HG03045 (cell line): Measurements from ENCODE around the gene RNF169.
"Not testable (repeated sequence)": the region's sequence is repeated elsewhere in the genome, so short reads cannot be mapped to it uniquely, and the experiment has no call there.

Experiments used
- ATAC-seq: cut with Tn5 transposase; IDR thresholded peaks from one replicate; pipeline ENCODE4 v1.9.1; 2021; ENCODE audit warnings: mild to moderate bottlenecking, moderate library complexity; ENCODE audit not compliant: unreplicated experiment

The RNF169 gene

DNA sequence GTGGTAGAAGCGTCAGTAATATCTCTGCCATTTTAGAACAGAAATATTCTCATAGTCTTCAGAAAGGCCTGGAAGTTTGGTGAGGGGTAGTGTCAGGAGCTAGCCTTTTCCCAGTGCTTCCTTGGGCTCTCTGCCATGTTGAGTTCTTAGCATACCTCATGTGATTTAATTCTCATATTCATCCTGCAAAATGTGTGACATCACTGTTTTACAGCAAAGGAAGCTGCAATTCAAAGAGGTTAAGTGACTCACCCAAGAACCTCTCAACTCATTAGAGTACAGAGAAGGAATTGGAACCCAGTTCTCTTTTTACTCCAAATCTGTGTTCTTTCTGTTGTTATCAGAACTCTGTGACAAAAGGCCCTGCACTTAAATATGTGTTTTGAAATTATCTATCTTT lies 72.1 kb downstream of the RNF169 start:
- ATAC-seq: no peak

DNA sequence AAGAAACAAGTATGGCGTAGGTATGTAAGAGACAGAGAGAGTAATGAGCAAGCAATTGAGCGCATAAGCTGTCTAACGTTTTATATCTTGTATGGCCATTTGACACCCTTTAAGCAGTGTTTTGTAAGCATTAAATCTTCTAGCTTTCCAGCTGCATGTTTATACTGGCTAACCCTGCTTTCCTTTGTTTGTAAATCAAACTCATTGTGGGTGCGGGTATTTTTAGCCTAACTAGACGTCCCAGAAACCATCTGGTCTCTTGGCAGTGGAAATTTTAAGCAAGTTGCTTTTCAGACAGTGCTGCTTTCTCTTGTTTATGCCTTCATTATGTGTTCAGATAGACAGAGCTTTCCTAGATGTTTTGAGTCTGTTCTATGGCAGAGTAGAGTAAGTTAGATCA lies 73.5 kb downstream of the RNF169 start:
- no peak for ATAC-seq

DNA sequence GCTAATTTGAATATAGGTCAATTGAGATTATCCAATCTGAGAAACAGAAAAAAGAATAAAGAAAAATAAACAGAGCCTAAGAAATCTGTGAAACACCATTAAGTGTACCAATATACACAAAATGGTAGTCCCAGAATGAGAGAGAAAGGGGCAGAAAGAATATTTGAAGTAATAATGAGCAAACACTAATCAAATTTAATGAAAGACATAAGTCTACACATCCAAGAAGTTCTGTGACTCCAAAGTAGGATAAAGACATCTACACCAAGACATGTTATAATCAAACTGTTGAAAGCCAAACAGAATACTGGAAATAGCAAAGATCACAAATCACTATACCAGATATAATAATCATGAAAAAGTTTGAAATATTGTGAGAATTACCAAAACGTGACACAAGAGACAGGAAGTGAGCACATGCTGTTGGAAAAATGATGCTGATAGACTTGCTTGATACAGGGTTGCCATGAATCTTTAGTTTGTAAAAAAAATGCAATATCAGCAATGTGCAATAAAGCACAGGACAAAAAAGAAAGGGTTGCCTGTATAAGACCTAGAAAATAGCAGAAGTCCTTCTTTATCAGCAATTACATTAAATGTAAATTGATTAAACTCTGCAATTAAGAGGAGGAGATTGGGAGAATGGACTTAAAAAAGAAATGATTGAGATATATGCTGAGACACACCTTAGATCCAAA lies 75.8 kb downstream of the RNF169 start:
- ATAC-seq: no peak

DNA sequence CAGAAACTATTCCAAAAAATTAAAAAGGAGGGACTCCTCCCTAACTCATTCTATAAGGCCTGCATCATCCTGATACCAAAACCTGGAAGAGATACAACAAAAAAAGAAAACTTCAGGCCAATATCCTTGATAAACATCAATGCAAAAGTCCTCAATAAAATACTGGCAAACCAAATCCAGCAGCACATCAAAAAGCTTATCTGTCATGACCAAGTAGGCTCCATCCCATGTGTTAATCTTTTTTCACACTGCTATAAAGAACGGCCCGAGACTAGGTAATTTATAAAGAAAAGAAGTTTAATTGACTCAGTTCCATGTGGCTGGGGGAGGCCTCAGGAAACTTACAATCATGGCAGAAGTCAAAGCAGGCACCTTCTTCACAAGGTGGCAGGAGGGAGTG lies 76.9 kb downstream of the RNF169 start:
- not testable (repeated sequence) for ATAC-seq

DNA sequence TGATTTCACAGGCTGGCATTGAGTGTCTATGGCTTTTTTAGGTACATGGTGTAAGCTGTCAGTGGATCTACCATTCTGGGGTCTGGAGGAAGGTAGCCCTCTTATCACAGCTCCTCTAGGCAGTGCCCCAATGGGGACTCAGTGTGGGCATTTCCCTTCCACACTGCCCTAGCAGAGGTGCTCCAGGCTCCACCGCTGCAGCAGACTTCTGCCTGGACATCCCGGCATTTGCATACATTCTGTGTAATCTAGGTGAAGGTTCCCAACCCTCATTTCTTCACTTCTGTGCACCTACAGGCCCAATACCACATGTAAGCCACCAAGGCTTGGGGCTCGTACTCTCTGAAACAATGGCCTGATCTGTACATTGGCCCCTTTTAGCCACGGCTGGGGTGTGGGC lies 78.3 kb downstream of the RNF169 start:
- ATAC-seq: no peak

DNA sequence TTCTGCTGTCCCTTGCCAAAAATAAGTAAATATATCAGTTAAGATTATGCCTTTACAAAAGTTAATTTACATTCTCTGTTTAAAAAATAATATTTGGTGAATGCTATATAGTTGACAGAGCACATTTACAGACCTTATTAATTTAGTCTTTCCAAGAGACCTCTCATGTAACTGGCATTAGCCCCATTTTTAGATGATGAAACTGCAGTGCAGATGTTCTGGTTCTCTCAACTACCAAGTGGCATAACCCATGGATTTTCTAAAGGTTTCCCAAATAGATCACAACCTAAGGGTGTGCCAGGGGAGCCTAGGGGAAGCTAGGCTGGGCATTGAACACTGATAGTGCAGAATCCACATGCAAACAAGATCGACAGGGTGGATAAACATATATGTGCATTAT lies 88.5 kb downstream of the RNF169 start:
- ATAC-seq: no peak

DNA sequence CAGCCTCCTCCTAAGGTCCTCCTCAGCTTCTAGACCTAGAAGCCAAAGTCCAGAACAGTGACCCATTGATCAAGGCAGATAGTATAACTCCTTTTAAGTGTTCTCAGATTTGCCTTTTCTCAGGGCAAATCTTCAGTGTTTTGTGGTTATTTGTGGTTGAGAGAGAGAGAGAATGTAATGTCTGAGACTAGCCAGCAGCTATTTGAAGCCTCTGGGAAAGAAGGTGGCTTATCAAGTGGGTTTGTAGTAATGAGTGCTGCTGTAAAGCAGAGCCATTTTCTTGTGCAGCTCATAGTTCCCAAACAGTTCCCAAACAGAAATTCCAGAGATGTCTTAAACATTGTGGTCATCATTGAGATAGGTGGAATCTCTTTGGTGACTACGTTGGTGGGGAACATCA lies 89.5 kb downstream of the RNF169 start:
- ATAC-seq: no peak

DNA sequence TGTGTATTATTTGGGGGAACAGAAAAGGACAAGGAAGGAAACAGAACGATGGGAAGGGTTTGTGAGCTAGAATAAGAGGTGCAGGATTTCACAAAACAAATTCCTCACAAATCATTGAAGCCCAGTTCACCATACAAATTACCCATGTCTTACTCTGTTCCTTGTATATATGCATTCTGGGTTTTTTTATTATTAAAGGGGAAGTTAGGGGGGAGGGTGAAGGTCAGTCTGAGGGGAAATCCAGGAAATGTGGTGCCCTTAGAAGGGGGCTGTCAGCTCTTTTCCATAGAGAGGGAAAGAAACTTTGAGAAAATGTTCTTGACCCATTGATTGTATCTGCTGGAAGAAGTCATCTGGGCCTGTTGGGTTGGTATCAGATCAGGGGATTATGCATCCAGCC lies 90.8 kb downstream of the RNF169 start:
- ATAC-seq: no peak

DNA sequence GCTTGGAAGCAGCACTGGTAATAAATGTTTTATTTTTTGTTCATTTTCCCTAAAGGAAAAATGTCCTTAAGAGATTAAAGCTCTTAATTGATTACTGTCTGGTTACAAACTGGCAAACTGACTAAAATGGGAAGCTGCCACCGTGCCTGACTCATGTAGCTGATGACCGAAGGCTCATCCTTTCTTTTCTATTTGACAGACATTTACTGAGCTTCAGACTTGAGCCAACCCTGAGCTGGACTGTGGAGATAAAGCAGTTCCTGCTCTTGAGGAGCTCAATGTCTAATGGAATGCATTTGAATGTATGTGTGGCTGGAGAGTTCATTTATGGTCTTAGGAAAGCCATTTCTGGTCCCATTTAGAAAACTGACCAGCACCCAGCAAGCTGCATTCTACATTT lies 91.3 kb downstream of the RNF169 start:
- no peak for ATAC-seq

DNA sequence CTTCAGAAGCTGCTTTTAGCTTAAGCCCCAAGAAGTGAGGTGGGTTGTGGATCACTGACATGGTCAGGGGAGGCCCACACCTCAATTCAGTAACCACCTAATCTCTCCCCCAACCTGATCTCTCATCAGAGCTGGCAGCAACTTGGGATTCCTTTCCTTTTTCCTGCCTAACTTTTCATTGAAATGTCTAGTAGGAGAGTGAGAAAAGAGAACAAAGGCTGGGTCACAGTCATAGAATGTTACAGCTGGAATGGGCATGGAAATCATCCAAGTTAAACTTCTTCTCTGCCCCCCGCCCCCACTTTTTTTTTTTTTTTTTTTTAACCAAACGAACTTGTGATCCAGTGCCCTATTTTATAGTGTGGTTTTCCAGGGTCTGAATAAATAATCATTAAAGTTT lies 91.8 kb downstream of the RNF169 start:
- no peak for ATAC-seq

DNA sequence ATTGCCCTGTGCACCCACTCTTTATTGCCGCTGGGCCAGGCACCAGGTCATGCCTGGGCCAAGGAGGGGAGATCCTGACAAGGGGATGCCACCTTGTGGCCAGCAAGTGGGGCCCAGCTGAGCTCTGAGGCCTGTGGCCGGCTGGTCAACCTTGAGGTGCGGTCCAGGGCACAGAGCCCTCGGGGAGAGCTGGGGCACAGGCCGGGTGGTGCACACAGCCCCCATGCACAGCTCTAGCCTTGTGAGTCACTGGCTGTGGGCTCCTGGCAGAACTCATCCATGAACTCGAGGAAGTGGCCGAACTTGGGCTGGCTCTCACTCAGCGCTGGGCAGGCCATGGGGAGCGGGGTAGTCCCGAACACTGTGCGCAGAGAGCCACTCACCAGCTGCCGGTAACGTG lies 94.3 kb downstream of the RNF169 start:
- no peak for ATAC-seq

DNA sequence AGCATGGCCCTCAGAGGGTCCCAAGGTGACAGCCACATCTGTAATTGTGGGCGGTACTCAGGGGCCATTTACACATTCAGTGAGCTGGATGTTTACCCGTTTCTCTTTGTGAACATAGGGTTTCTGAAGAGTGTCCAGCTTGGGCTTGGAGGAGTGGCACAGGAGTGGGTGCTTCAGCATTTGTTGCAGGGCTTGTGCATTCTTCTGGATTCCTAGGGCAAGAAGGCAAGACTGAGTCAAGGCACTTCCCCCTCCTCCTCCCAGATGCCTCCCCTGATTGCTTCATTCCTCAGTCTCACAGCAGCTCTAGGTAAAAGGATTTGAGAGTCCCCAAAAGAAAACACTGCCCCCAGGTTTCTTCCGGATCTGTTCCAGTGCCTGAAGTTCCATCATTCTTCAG lies 95.4 kb downstream of the RNF169 start:
- no peak for ATAC-seq

DNA sequence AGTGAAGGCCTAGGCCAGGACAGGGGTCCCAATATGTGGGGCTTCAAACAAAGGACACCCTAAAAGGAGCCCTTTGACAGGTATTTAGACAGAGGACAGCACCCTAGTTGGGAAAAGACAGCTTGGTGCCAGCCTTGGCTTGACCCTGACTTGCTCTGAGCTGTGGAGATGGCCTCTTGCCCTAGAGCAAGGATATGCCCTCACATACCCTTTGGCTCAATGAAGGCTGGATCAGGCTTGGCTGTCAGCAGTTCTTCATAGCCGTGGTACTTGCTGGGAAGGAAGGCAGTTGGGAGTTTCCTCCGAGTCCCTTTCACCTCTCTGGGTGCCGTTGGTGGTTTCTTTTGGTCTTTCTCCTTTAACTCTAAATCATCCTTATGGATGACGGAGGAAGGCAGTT lies 96.2 kb downstream of the RNF169 start:
- no peak for ATAC-seq

DNA sequence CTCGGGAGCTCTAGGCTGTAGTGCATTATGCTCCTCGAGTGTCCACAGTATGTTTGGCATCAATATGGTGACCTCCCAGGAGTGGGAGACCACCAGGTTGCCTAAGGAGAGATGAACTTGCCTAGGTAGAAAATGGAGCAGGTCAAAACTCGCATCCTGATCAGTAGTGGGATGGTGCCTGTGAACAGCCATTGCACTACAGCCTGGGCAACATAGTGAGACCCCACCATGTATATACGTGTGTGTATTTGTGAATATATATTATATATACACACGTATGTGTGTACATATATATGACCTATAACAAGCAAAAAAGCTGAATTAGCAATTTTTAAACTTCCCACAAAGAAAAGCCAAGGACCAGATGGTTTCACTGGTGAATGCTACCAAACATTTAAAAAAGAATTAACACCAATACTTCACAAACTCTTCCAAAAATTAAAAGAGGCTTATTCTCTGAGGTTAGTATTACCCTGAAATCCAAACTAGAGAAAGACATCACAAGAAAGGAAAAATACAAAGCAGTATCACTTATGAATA lies 97.4 kb downstream of the RNF169 start:
- ATAC-seq: no peak

DNA sequence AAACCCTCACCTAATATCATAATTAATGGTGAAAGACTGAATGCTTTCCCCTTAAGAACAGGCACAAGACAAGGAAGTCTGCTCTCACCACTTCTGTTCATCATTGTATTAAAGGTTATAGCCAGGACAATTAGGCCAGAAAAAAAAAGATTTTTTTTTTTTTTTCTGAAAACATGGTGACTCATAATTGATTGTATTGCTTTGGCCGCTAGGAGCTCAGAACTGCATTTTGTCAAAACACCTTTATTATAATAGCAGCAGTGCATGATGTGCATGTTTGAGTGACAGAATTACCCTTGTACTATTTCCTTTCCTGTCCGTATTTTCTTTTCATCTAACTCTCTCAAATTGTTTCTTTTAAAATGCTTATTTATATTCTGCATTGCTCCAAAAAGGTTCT lies 98.1 kb downstream of the RNF169 start:
- ATAC-seq: no peak

DNA sequence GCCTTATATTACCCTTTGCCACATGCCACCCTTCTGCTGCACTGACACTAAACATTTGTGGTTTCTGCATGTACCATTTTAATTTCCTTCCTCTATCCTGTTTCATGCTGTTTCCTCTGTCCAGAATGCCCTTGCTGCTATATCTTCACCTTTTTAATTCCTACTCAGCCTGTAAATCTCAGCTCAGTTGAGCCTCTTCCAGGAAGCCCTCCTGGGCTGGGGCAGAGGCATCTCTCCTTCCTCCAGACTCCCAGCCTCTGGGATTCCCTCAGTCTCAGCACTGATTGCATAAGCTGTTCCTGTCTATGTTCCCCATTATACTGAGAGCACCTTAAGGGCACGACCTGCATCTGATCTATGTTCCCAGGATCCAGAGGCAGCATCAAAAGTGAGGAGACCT lies 98.7 kb downstream of the RNF169 start:
- ATAC-seq: no peak

DNA sequence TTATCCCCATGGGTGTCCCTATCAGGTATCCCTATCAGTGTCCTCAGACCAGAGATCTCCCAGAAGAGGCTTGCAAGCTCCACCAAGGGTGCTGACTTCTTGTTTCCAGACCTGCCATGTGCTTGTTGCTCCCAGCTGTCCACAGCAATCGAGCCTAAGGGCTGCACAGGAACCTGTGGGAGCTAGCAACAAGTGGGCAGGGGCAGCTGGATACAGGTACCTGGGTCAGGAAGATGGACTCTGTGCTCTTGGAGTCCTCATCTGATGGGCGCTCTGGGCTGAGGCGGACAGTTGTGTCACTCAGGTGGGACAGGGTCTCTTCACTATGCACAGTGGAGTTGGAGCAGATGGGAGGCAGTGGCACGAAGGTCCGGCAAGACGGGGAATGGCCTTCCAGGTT lies 99.2 kb downstream of the RNF169 start:
- ATAC-seq: no peak

DNA sequence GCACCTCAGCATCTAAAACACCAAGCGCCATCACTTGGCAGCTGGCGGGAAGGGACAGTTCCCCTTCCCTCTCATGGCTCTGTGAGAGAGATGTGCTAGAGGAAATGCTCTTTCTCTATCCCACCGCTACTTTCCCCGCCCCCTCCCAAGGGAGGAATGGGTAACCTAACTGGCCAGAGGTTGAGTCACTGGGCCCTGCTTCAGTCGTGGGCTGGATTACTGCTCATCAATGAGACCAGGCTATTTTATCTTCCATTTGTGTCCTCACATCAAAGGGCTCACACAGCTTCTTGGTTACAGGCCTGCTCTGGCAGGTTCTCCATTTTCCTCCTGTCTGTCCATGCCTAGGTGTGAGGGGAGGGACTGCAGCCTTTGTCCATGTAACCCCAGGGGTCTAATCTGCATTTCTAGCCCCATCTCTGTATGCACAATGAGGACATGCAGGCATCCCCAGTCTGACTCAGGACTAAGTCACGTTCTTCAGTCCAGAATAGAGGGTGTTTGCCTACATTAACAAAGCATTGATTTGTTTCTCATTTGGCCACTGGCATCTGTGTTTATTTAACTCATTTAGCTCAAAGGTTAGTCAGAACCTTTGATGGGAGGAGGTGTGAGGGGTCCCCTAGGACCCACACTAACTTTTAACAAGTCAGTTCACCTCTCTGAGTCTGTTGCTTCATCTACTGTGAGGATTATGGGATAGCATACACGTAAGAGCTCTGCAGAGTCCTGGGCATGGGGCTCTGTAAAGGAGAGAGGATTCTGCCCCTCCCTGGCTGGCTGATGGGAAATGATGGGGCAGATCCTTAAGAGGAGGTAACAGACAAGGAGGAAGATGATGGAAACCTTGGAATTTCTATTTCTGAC lies 101.1 kb downstream of the RNF169 start:
- no peak for ATAC-seq

DNA sequence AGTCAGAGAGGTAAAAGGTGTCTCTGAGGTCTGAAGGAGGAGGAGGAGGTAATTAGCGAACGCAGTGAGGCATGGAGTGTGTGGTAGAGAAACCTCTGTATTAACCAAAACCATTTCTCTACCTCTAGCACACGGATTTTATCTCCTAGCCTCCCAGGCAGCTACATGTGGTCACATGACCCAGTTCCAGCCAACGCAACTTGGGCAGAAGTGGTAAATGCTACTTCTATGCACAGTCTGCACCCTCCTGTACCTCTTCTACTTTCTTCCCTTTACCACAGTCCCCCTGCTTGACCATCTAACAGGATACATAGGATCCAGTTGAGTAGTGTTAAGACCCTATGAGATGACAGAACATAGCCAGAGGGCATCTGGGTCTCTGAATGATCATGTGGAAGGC lies 104.6 kb downstream of the RNF169 start:
- ATAC-seq: no peak

DNA sequence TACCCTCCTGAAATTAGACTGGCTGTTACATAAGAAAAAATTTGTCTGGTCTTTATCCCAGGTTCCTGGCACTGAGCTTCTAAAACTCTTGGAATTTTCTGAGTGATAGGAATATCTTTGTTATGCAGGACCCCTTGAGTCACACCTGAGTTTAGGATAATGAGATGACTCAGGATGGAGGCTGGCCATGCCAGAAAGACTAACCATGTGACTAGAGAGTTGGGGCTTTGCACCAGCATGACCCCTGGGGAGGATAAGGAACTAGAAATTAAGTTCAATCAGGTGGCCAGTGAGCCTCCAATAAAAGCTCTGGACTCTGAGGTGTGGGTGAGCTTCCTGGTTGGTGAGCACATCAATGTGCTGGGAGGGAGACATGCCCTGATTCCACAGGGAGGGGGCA lies 112.1 kb downstream of the RNF169 start:
- no peak for ATAC-seq

DNA sequence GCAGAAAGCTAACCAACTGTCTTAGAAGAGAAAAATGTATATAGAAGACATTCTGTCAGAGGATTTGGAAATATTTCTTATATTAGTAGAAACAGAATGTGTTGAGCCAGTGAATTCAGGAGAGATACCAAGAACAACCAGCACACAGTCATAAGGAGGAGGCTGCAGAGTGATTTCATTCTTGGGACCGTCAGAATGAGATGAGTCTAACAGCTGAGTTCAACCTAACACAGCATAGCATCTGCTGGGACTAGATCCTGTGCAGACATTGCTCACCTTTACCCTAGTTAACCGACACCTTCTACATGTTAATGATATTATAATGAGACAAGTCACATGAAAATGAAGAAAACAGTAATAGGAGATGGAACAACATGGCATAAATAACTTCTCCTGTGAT lies 114.8 kb downstream of the RNF169 start:
- no peak for ATAC-seq

DNA sequence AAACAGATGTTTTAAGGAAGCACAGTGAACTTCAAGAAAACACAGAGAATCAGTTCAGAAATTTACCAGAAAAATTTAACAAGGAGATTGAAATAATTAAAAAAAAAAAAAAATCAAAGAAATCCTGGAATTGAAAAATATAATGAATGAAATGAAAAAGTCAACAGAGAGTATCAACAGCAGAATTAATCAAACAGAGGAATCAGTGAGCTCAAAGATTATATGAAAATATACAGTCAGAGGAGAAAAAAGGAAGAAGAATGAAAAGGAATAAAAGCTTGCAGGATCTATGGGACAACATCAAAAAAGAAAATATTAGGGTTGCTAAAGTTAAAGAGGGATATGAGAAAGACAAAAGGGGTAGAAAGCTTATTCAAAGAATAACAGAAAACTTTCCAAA lies 117.9 kb downstream of the RNF169 start:
- no peak for ATAC-seq
